Eye (tissue), 1 donor: Measurements from ENCODE around the gene NEDD4L.

Experiments
- DNase-seq: peaks from one replicate; pipeline ENCODE4 v3.0.0-alpha.2; 2015

Gene NEDD4L

GRCh38 chr18:58438958-58439300 is 394.9 kb downstream of the NEDD4L start:
- DNase-seq: no peak

GRCh38 chr18:58443671-58444070 is 399.6 kb downstream of the NEDD4L start:
- DNase-seq: peak; percentile 6

GRCh38 chr18:58446391-58447060 is 402.5 kb downstream of the NEDD4L start:
- no peak for DNase-seq

- peak; percentile 82 for DNase-seq
Observed at GRCh38 chr18:58447402-58448095, 403.5 kb downstream of the NEDD4L start.

- no peak for DNase-seq
Observed at GRCh38 chr18:58449464-58449863, 405.4 kb downstream of the NEDD4L start.
